ENCODE data around the gene DHRSX.

Gene DHRSX

GRCh38 chrX:2188840-2189239 is 311.9 kb downstream of the DHRSX start:
- no peak overlapping the region for H3K4me3 ChIP-seq (ENCODE audit: low read depth, low read length)
- no peak for DNase-seq (ENCODE audit: low read depth)
- no peak for TF ChIP-seq CTCF (IDR thresholded peaks at IDR 0.05; ENCODE audit: insufficient read depth, low read depth, low read length, missing control alignments)

- DNase-seq (ENCODE audit: low read depth), result no peak
- TF ChIP-seq CTCF (IDR thresholded peaks at IDR 0.05; ENCODE audit: insufficient read depth, low read depth, low read length, missing control alignments), result no peak
- H3K4me3 ChIP-seq (ENCODE audit: low read depth, low read length), result no peak overlapping the region
These were observed 312.4 kb downstream of the DHRSX start for GRCh38 chrX:2188330-2188792.

GRCh38 chrX:2187352-2188115 is 313.2 kb downstream of the DHRSX start:
- no peak overlapping the region for H3K4me3 ChIP-seq (ENCODE audit: low read depth, low read length)
- no peak for TF ChIP-seq CTCF (IDR thresholded peaks at IDR 0.05; ENCODE audit: insufficient read depth, low read depth, low read length, missing control alignments)
- no peak for DNase-seq (ENCODE audit: low read depth)

- no peak for DNase-seq (ENCODE audit: low read depth)
- H3K4me3 ChIP-seq (ENCODE audit: low read depth, low read length), result no peak overlapping the region
- TF ChIP-seq CTCF (IDR thresholded peaks at IDR 0.05; ENCODE audit: insufficient read depth, low read depth, low read length, missing control alignments), result no peak
These were observed 315.3 kb downstream of the DHRSX start for GRCh38 chrX:2185341-2186082.

GRCh38 chrX:2184089-2184488 is 316.7 kb downstream of the DHRSX start:
- TF ChIP-seq CTCF (IDR thresholded peaks at IDR 0.05; ENCODE audit: insufficient read depth, low read depth, low read length, missing control alignments), result no peak
- no peak overlapping the region for H3K4me3 ChIP-seq (ENCODE audit: low read depth, low read length)
- no peak for DNase-seq (ENCODE audit: low read depth)

- DNase-seq (ENCODE audit: low read depth), result no peak
- no peak overlapping the region for H3K4me3 ChIP-seq (ENCODE audit: low read depth, low read length)
- TF ChIP-seq CTCF (IDR thresholded peaks at IDR 0.05; ENCODE audit: insufficient read depth, low read depth, low read length, missing control alignments), result no peak
These were observed 317.5 kb downstream of the DHRSX start for GRCh38 chrX:2183193-2183725.

Data from GM12865 (cell line).